Stomach (tissue), 9 donors: ENCODE measurements around the gene IQCN. TPM values are rescaled to one million over a fixed set of nuclear protein-coding genes. Genes with fewer than 3 reads are reported as not detected.

ENCODE experiments used
- DNase-seq, 2 donors: peaks; one replicate each; pipeline versions ENCODE4 v3.0.0 to v3.0.0-alpha.2; 2013 to 2019
- H3K27ac ChIP-seq, 5 donors: fragments of 200-600 bp in 4 of 5; sonication (generic) in 4 of 5; one replicate each; pipeline ENCODE4 v1.5.1; 2013 to 2019; ENCODE audit warnings: mild to moderate bottlenecking in 1 of 5, moderate library complexity in 1 of 5
- H3K27me3 ChIP-seq, 3 donors: fragments of 200-600 bp; sonication (generic); one replicate each; pipeline ENCODE4 v1.5.1; 2017 to 2019; ENCODE audit warnings: mixed run types in 1 of 3
- H3K36me3 ChIP-seq, 4 donors: fragments of 200-600 bp; sonication (generic); 1 replicate in 3 of 4; 2 replicates in 1 of 4; pipeline ENCODE4 v1.5.1; 2016 to 2019
- H3K4me1 ChIP-seq, 4 donors: fragments of 200-600 bp; sonication (generic); one replicate each; pipeline ENCODE4 v1.5.1; 2016 to 2019
- H3K4me3 ChIP-seq, 4 donors: fragments of 200-600 bp; sonication (generic) in 3 of 4; one replicate each; pipeline ENCODE4 v1.5.1; 2016 to 2019; ENCODE audit warnings: mild to moderate bottlenecking in 1 of 4
- H3K9me3 ChIP-seq, 4 donors: fragments of 200-600 bp; sonication (generic); one replicate each; pipeline ENCODE4 v1.5.1; 2016 to 2019
- CTCF ChIP-seq, 7 experiments: fragments of 450-650 bp in 4 of 7; fragments of 200-600 bp in 3 of 7; sonication (generic) in 3 of 7; IDR thresholded peaks; one replicate each; pipeline ENCODE4 v1.5.1; 2016 to 2019; ENCODE audit warnings: antibody characterized with exemption in 7 of 7, control low read depth in 2 of 7, mild to moderate bottlenecking in 1 of 7
- EP300 ChIP-seq: sonication (generic); formaldehyde crosslinking; IDR thresholded peaks from one replicate; pipeline ENCODE4 v1.6.1; 2017; ENCODE audit warnings: antibody characterized with exemption
- POLR2A ChIP-seq, 4 donors: fragments of 450-650 bp; IDR thresholded peaks; one replicate each; pipeline ENCODE4 v1.6.1; 2016; ENCODE audit warnings: antibody characterized with exemption in 4 of 4, control low read depth in 2 of 4, mild to moderate bottlenecking in 1 of 4, moderate library complexity in 1 of 4
- POLR2AphosphoS5 ChIP-seq, 3 donors: sonication (generic); formaldehyde crosslinking; IDR thresholded peaks; one replicate each; pipeline ENCODE4 v1.6.1; 2016; ENCODE audit warnings: antibody characterized with exemption in 3 of 3
- WGBS, 5 donors: extraction: QIAGEN DNeasy Blood & Tissue Kit in 3 of 5; methylation state at CpG; one replicate each; pipeline versions ENCODE4 v1.1.5 to v1.1.7; 2013 to 2018; 5-methylcytosine and 5-hydroxymethylcytosine counted together
- intact Hi-C: fragments of 100-400 bp; cut with DNase I; formaldehyde crosslinking; loops from one replicate; pipeline ENCODE4 v1.15.1; 2023; ENCODE audit warnings: low total_unique reads
- polyA plus RNA-seq, 3 donors: library from polyadenylated mRNA; stranded (reverse); fragments of 200-250 nt; gene quantifications; one replicate each; pipeline ENCODE4 v1.2.3, GENCODE V29; 2013
- total RNA-seq, 5 donors: library from RNA; depleted of rRNA; stranded (reverse); fragments of >200 nt; gene quantifications; one replicate each; pipeline versions ENCODE4 v1.1.0 to v1.2.3, GENCODE V29; 2014 to 2016
- donor health status: healthy with polysubstance abuse.
- donor health status: Bipolar disorder and iron deficiency.
- donor health status: healthy.

Gene IQCN
- total and polyA plus RNA-seq, 8 donors: 1.4 to 35.7 (median 2.7) TPM; not detected in 1

GRCh38 chr19:18292810-18293641 lies 18.8 kb upstream of the IQCN start:
- H3K4me3 ChIP-seq: peak overlapping the region; percentile 46 to 70 (median 61)
- H3K27me3 ChIP-seq: no peaks in the 10 kb centered on the region
- H3K36me3 ChIP-seq: no peaks in the 10 kb centered on the region
- 6 to 9% (median 7%) methylated on average over 30 to 31 of the region's 31 CpGs for WGBS, 5 donors
- H3K9me3 ChIP-seq: no peaks in the 10 kb centered on the region
- H3K4me1 ChIP-seq: peaks cover 24 to 46% (median 34%) of the 10 kb centered on the region in 4 donors
- TF ChIP-seq CTCF (IDR thresholded peaks at IDR 0.05) (no peak), POLR2AphosphoS5 (IDR thresholded peaks at IDR 0.05) (peak in 2 of 3 donors; percentile 5 to 46), EP300 (no peak), POLR2A (IDR thresholded peaks at IDR 0.05) (no peak)
- peak overlapping the region; percentile 94 to 100 (median 96) for H3K27ac ChIP-seq
- intact Hi-C loops: no loop called here
- DNase-seq: peak; percentile 71 to 94

GRCh38 chr19:18292462-18292809 lies 18.2 kb upstream of the IQCN start:
- intact Hi-C loops: no loop called here
- WGBS, 5 donors: 0 to 1% (median 0%) methylated on average over 16 to 20 of the region's 20 CpGs
- TF ChIP-seq POLR2A (IDR thresholded peaks at IDR 0.05): no peak
- TF ChIP-seq CTCF (IDR thresholded peaks at IDR 0.05): no peak
- no peak for TF ChIP-seq EP300
- TF ChIP-seq POLR2AphosphoS5 (IDR thresholded peaks at IDR 0.05): no peak

GRCh38 chr19:18291590-18292461 lies 17.6 kb upstream of the IQCN start:
- H3K27ac ChIP-seq: peak overlapping the region; percentile 94 to 100 (median 96)
- no peaks in the 10 kb centered on the region for H3K36me3 ChIP-seq
- H3K4me3 ChIP-seq: peak overlapping the region; percentile 46 to 70 (median 61)
- TF ChIP-seq EP300: no peak
- no peak for TF ChIP-seq CTCF (IDR thresholded peaks at IDR 0.05)
- TF ChIP-seq POLR2A (IDR thresholded peaks at IDR 0.05): peak in 2 of 4 donors; percentile 26 to 57
- peak; percentile 83 to 85 (median 84) for TF ChIP-seq POLR2AphosphoS5 (IDR thresholded peaks at IDR 0.05)
- peaks cover 24 to 52% (median 39%) of the 10 kb centered on the region in 4 donors for H3K4me1 ChIP-seq
- intact Hi-C loops: no loop called here
- H3K27me3 ChIP-seq: no peaks in the 10 kb centered on the region
- DNase-seq: peak; percentile 82 to 96
- no peaks in the 10 kb centered on the region for H3K9me3 ChIP-seq
- WGBS, 5 donors: 0 to 2% (median 1%) methylated on average over 21 to 75 of the region's 75 CpGs

More at GRCh38 chr19:18292462-18292809, 18.2 kb upstream of the IQCN start:
- Histone ChIP-seq H3K4me3 (peak overlapping the region; percentile 46 to 70 (median 61)), H3K36me3 (no peaks in the 10 kb centered on the region), H3K9me3 (no peaks in the 10 kb centered on the region), H3K4me1 (peaks cover 24 to 52% (median 37%) of the 10 kb centered on the region in 4 donors), H3K27ac (peak overlapping the region; percentile 94 to 100 (median 96)), H3K27me3 (no peaks in the 10 kb centered on the region)
- no peak for DNase-seq

- WGBS, 5 donors: 34 to 52% (median 45%) methylated on average over 20 to 21 of the region's 21 CpGs
- TF ChIP-seq CTCF (IDR thresholded peaks at IDR 0.05) (no peak), POLR2AphosphoS5 (IDR thresholded peaks at IDR 0.05) (no peak), EP300 (no peak), POLR2A (IDR thresholded peaks at IDR 0.05) (no peak)
These were observed 16.8 kb upstream of the IQCN start for GRCh38 chr19:18291019-18291524.

More at GRCh38 chr19:18291019-18291524, 16.8 kb upstream of the IQCN start:
- Histone ChIP-seq H3K4me3 (peak overlapping the region; percentile 46 to 70 (median 61)), H3K27ac (peak overlapping the region; percentile 94 to 100 (median 96)), H3K36me3 (no peaks in the 10 kb centered on the region), H3K27me3 (no peaks in the 10 kb centered on the region), H3K9me3 (no peaks in the 10 kb centered on the region), H3K4me1 (peaks cover 24 to 52% (median 39%) of the 10 kb centered on the region in 4 donors)
- DNase-seq: peak in 1 of 2 donors; percentile 63
- intact Hi-C loops: no loop called here
